Cardiac muscle cell (in vitro differentiated cells and primary cell): ENCODE data around the gene TEAD3. TPM values are rescaled to one million over a fixed set of nuclear protein-coding genes. Genes with fewer than 3 reads are reported as not detected.
A peak's percentile ranks its signal among the peaks of the same experiment; 100 is the strongest.

Experiments used
- DNase-seq, 2 donors: peaks; one replicate each; pipeline versions ENCODE4 v3.0.0 to v3.0.0-alpha.2; 2010 to 2017; ENCODE audit warnings: low read depth in 1 of 2, low spot score in 1 of 2
- H3K27ac ChIP-seq: fragments of 200-600 bp; sonication (generic); 2 replicates; pipeline ENCODE4 v1.5.1; 2016
- H3K27me3 ChIP-seq: fragments of 200-600 bp; sonication (generic); 2 replicates; pipeline ENCODE4 v1.6.0; 2016; ENCODE audit warnings: control low read depth
- H3K36me3 ChIP-seq: fragments of 200-600 bp; sonication (generic); 2 replicates; pipeline ENCODE4 v1.5.1; 2016; ENCODE audit warnings: control low read depth
- H3K4me1 ChIP-seq: fragments of 200-600 bp; sonication (generic); 2 replicates; pipeline ENCODE4 v1.8.1; 2017; ENCODE audit warnings: low read depth, mild to moderate bottlenecking, mixed run types
- H3K4me3 ChIP-seq: fragments of 200-600 bp; sonication (generic); 2 replicates; pipeline ENCODE4 v1.5.1; 2016; ENCODE audit warnings: mild to moderate bottlenecking
- H3K9me3 ChIP-seq: fragments of 200-600 bp; sonication (generic); 2 replicates; pipeline ENCODE4 v1.5.1; 2017; ENCODE audit warnings: low read depth, mild to moderate bottlenecking, control low read depth
- CTCF ChIP-seq: IDR thresholded peaks from 2 replicates; pipeline ENCODE4 v1.5.1; 2012; ENCODE audit warnings: low read depth, mild to moderate bottlenecking, low read length
- polyA plus RNA-seq: library from polyadenylated mRNA; unstranded; fragments of >200 nt; fragmentation: Nextera tagmentation; extraction: Ambion mirVana; gene quantifications from 2 replicates; pipeline ENCODE4 v1.2.1, GENCODE V29; 2016
- total RNA-seq: library from RNA; depleted of rRNA; stranded (reverse); fragments of >200 nt; gene quantifications from 2 replicates; pipeline ENCODE4 v1.2.3, GENCODE V29; 2016

TEAD3 gene
- total and polyA plus RNA-seq, 2 experiments from 2014 or later: 64.0 to 98.6 TPM

GRCh38 chr6:35501784-35502183, 4.9 kb upstream of the TEAD3 start:
- Histone ChIP-seq H3K36me3 (no peaks in the 10 kb centered on the region), H3K27me3 (no peaks in the 10 kb centered on the region), H3K9me3 (no peaks in the 10 kb centered on the region), H3K4me1 (peaks cover 12% of the 10 kb centered on the region), H3K27ac (no peak overlapping the region), H3K4me3 (no peak overlapping the region)
- DNase-seq: no peak
- TF ChIP-seq CTCF: no peak

GRCh38 chr6:35500782-35501181, 3.9 kb upstream of the TEAD3 start:
- H3K36me3 ChIP-seq: no peaks in the 10 kb centered on the region
- no peak overlapping the region for H3K4me3 ChIP-seq
- no peak overlapping the region for H3K27ac ChIP-seq
- no peak for DNase-seq
- H3K9me3 ChIP-seq: no peaks in the 10 kb centered on the region
- no peaks in the 10 kb centered on the region for H3K27me3 ChIP-seq
- TF ChIP-seq CTCF: no peak
- H3K4me1 ChIP-seq: peaks cover 12% of the 10 kb centered on the region

GRCh38 chr6:35499372-35499771, 2.5 kb upstream of the TEAD3 start:
- Histone ChIP-seq H3K27me3 (no peaks in the 10 kb centered on the region), H3K36me3 (no peaks in the 10 kb centered on the region), H3K4me3 (no peak overlapping the region), H3K4me1 (peaks cover 21% of the 10 kb centered on the region), H3K27ac (no peak overlapping the region), H3K9me3 (no peaks in the 10 kb centered on the region)
- DNase-seq: no peak
- TF ChIP-seq CTCF: no peak

- Histone ChIP-seq H3K9me3 (no peaks in the 10 kb centered on the region), H3K27ac (peak overlapping the region; percentile 88), H3K4me3 (peak overlapping the region; percentile 63), H3K4me1 (peaks cover 25% of the 10 kb centered on the region), H3K36me3 (no peaks in the 10 kb centered on the region), H3K27me3 (no peaks in the 10 kb centered on the region)
- no peak for TF ChIP-seq CTCF
- no peak for DNase-seq
These were observed 1.7 kb upstream of the TEAD3 start for GRCh38 chr6:35498422-35499067.

- Histone ChIP-seq H3K36me3 (no peaks in the 10 kb centered on the region), H3K4me1 (peaks cover 28% of the 10 kb centered on the region), H3K27me3 (no peaks in the 10 kb centered on the region), H3K27ac (peak overlapping the region; percentile 88), H3K4me3 (peak overlapping the region; percentile 63), H3K9me3 (no peaks in the 10 kb centered on the region)
- peak; percentile 4 for TF ChIP-seq CTCF
- peak; percentile 66 to 91 for DNase-seq
These were observed 917 bp upstream of the TEAD3 start for GRCh38 chr6:35497571-35498421.
